Astrocyte of the cerebellum (primary cell): ENCODE data around the gene FRS3.
A peak's percentile ranks its signal among the peaks of the same experiment; 100 is the strongest.

Experiments used
- DNase-seq: peaks from one replicate; pipeline ENCODE4 v3.0.0-alpha.2; 2011; ENCODE audit warnings: low read depth
- H3K4me3 ChIP-seq: 2 replicates; pipeline ENCODE4 v1.5.1; 2011; ENCODE audit warnings: mild to moderate bottlenecking, low read depth, low read length, moderate library complexity
- in situ Hi-C: cut with HindIII; loops from 2 replicates; pipeline ENCODE4 v1.10.0; 2017; ENCODE audit warnings: low sequenced_read_pairs
- TF ChIP-seq, protein P1 (sequence below): IDR thresholded peaks from 2 replicates; pipeline ENCODE4 v1.5.1; 2012; ENCODE audit warnings: low read length, low read depth, moderate library complexity, mild to moderate bottlenecking; ENCODE audit errors: missing control alignments

Gene FRS3

DNA sequence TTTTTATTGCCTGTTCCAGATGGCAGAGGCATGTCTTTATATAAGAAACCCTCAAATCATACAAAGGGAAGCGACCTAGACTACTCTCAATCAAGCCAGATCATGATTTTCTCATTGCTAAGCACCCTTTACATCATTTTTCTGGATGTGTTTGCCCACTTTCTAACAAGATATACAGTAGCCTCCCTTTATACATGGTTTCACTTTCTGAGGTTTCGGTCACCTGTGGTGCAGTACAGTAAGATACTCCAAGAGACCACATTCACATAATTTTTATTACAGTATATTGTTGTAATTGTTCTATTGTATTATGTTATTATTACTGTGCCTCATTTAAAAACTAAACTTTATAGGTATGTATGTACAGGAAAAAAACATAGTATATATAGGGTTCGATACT is 31.4 kb upstream of the FRS3 start:
- in situ Hi-C loops = no loop called here
- DNase-seq = no peak
- TF ChIP-seq, protein P1, sequence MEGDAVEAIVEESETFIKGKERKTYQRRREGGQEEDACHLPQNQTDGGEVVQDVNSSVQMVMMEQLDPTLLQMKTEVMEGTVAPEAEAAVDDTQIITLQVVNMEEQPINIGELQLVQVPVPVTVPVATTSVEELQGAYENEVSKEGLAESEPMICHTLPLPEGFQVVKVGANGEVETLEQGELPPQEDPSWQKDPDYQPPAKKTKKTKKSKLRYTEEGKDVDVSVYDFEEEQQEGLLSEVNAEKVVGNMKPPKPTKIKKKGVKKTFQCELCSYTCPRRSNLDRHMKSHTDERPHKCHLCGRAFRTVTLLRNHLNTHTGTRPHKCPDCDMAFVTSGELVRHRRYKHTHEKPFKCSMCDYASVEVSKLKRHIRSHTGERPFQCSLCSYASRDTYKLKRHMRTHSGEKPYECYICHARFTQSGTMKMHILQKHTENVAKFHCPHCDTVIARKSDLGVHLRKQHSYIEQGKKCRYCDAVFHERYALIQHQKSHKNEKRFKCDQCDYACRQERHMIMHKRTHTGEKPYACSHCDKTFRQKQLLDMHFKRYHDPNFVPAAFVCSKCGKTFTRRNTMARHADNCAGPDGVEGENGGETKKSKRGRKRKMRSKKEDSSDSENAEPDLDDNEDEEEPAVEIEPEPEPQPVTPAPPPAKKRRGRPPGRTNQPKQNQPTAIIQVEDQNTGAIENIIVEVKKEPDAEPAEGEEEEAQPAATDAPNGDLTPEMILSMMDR = no peak
- no peak overlapping the region for H3K4me3 ChIP-seq

DNA sequence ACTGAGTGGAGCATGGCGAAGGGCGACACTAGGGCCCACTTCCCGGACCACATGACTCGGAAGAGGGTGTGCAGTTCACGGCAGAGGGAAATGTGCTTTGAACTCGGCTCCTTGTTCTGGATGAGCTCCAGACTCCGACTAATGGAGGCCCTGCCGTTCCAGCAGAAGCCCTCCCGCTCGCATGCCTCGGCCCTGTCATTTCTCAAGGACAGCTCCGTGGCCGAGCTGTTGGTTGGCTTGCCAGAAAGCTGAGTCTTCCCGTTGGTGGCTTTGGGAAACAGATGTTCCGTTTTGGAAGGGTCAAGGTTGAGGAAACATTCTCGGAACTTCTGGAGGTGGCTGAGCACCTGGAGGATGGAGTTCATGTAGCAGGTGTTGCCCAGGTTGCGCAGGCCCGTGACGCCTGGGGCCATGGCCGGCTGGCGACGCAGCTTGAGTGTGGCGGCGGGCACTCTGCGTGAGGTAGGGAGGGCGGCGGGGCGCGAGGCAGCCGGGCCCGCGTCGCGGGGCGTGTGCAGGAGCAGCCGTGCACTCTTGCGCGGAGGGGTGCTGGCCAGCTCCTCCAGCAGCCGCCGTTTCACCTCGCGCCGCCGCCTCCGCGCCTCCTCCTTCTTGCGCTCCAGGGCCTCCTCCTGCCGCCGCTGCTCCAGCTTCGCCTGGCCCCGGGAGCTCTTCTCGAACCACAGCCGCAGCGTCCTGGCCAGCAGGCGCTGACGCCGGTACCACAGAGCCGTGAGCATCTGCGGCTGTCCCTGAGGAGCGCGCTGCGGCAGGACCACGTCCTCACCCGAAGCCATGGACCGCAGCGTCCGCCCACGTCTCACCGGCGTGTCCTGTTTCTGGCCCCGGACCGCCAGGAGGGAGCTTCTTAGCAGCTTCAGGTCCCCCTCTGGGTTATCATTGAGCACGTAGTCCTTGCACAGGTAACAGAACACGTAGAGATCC is 26.4 kb upstream of the FRS3 start:
- H3K4me3 ChIP-seq = no peak overlapping the region
- TF ChIP-seq, protein P1 = no peak
- in situ Hi-C loops = no loop called here
- no peak for DNase-seq

DNA sequence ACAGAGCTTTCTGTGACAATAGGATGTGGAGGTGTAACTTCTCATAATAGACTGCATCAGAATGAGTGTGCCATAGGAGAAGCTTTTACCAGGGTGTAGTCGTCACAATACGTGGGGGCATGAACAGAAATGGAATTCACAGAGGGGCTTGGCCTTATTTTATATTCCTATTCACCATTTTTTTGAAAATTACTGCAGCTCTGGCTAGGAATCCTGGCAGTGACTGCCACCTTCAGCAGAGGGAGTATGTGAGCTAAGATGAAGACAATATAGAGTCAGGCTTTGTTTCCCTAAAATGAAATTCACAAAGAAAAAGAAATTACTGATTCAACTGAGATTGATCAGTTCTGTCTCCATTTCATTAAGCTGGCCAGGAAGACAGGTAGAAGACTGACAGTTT is 21.7 kb upstream of the FRS3 start:
- in situ Hi-C loops = loop anchor here (5.0 kb wide), 1 partner anchor 236 kb away; no protein-coding TSS in a partner anchor
- no peak overlapping the region for H3K4me3 ChIP-seq
- no peak for DNase-seq
- TF ChIP-seq, protein P1 = peak; percentile 81

DNA sequence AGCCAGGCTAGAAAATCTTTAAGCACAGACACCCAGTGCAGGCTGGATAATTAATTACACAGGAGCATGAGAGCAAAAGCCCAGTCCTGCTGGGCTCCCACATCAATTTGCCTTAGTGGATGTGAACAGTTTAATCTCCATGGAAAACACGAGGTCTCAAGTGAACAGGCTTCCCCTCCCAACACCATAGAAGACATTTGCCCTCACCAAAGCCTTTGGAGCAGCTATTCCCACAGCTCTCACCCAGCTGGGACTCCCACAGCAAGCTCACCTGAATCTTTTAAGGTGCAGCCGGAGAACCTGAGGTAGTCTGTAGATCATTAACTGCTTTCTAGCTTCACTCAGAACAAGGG is 19.8 kb upstream of the FRS3 start:
- in situ Hi-C loops = loop anchor here (25.0 kb wide), 1 partner anchor 763 kb away; the partner anchor contains the start of gene UBR2
- no peak overlapping the region for H3K4me3 ChIP-seq
- DNase-seq = no peak
- TF ChIP-seq, protein P1 = no peak

DNA sequence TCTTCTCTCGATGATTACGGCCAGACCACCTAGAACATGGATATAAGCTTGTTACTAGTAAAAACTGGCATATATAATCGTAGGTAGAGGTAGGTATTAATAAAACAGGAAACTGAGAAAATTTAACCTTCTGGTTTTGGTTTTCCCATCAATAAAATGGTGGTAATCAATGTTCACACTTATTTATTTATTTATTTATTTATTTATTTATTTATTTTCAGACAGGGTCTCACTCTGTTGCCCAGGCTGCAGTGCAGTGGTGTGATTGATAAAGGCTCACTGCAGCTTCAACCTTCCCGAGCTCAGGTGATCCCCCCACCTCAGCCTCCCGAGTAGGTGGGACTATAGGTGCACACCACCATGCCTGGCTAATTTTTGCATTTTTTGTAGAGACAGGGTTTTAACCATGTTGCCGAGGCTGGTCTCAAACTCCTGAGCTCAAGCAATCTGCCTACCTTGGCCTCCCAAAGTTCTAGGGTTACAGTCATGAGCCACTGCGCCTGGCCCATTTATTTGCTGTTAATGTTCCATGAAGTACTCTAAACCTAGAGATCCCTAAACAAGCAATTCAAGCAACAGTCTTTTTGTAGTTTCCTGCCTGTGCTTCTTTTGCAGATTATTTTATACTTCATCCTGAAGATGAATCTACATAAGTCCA is 19.3 kb upstream of the FRS3 start:
- in situ Hi-C loops = loop anchor here (25.0 kb wide), 1 partner anchor 763 kb away; the partner anchor contains the start of gene UBR2
- TF ChIP-seq, protein P1 = no peak
- H3K4me3 ChIP-seq = no peak overlapping the region
- DNase-seq = no peak

DNA sequence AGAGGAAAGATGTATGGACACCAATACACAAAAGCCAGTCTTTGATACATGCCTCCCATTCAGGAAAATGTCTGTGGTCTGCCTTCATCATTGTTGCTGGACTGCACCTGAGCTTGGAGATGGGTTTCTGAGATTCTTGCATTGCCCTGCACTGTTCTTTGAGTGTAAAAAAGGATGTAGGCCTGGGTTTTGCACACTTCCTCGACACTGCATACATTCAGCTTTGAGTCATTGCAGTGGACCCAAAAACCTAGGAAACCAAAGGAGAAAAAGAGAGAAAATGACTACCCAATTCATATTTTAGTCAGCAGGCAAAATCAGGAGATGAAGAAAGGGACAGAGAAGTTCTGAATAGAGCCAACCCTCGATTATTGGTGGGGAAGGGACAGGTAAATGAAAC is 16.8 kb upstream of the FRS3 start:
- in situ Hi-C loops = loop anchor here (25.0 kb wide), 1 partner anchor 766 kb away; the partner anchor contains the start of gene UBR2
- TF ChIP-seq, protein P1 = no peak
- no peak for DNase-seq

More for the DNA sequence above, 16.8 kb upstream of the FRS3 start:
- no peak overlapping the region for H3K4me3 ChIP-seq
